Measurements from ENCODE around the gene LYSET.
"Not testable (repeated sequence)": the region's sequence is repeated elsewhere in the genome, so short reads cannot be mapped to it uniquely, and the experiment has no call there.

LYSET gene, protein sequence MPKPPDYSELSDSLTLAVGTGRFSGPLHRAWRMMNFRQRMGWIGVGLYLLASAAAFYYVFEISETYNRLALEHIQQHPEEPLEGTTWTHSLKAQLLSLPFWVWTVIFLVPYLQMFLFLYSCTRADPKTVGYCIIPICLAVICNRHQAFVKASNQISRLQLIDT

DNA sequence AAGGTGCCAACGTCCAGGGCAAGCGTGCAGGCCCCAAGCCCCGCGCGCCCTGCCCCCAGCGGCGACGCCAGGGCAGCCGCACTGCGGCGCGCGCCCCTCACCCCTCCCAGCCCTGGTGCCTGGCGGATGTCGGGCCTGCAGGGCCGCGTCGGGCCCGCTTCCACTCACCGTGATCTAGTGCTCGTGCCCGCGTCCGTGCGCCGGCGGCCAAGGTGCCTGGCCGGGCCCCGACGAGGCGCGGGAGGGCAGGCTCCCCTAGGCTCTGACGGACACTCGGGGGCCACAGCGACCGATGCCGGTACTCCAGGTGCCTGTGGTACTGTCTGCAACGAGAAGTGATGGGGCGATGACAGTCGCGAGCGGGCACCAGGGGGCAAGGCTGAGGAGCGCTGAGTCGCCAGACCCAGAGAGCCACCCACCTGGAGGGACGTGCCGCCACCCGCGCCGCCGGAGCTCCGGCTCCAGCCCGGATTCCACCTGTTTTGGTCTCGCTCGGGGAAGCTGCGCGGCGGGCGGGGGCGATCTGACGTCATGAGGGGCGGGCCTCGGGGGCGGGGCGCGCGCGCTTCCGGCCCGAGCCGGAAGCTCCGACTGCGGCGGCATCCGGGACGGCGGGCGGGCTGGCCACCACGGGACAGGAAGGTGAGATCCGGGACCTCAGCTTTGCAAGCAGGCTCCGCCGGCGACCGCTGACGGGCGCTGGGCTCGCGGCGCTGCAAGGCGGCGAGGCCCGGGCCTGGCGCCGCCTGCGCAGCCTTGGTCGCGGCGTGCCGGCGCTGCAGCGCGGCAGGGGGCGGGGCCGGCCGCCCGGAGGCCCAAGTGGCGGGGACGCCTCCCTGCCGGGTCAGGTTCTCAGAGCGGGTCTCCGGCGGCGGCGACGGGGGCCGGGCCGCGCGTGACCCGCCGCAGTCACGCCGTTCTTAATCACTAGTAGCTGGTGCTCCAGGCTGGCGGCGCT is at the start of gene LYSET, which contains the start of gene MOAP1:
Gene LYSET (plus strand): TSS at position 927 of the 958 bp plus-strand sequence. CDS start 89 bp downstream, outside the sequence.
Gene MOAP1 (minus strand): TSS at position 507 of the 958 bp plus-strand sequence. CDS start 655 bp downstream, outside the sequence.
- DNase-seq, result peak; percentile 93

DNA sequence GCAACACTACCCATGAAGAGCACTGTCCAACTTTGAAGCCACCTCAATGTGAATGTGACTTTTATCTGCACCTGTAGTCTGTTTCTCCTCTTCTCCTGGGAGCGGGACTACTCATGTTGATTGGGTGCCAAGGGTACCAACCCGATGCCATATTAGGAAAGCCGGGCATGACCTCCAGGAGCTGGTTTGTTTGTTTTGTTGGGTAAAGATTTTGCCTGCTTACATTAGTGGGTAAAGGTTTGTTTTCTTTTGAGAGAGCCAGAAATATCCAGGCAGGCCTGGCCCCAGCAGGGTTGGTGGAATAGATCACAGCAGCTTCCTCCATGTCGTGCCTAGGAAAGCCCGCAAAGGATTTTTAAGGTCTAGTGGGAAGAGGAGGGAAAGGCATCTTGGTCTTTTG is 49.7 kb upstream of the LYSET start:
- no peak for DNase-seq

DNA sequence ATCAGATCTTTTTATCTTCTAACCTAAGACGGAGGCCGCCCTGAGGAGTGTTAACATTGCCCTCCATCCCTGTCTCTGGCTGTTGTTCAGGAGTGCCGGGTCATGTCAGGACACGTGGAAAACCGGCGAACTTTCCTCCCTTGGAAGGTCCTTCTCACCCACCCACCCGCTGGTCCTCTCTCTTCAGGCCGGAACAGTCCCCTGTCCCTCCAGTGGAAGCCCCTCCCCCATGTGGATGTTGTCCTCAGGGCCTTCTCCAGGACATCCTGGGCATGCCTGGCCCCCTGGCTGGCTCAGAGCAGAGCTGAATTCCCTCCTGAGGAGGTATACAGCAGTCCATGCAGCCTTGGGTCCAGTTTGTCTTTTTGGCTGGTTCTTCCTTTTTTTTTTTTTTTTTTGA is 49.1 kb upstream of the LYSET start:
- DNase-seq, result no peak

DNA sequence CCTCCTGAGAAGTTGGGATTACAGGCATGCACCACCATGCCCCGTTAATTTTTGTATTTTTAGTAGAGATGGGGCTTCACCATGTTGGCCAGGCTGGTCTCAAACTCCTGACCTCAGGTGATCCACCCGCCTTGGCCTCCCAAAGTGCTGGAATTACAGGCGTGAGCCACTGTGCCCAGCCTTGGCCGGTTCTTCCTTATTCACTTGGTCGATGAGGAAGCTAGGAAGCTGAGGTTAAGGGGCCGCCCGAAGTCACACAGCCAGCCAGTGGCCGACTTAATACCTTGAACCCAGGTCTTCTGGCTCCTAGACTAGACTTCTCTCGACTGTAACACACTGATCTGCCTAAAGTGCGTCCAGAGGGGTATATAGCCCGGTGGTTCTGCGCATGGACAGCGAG is 48.6 kb upstream of the LYSET start:
- not testable (repeated sequence) for DNase-seq

DNA sequence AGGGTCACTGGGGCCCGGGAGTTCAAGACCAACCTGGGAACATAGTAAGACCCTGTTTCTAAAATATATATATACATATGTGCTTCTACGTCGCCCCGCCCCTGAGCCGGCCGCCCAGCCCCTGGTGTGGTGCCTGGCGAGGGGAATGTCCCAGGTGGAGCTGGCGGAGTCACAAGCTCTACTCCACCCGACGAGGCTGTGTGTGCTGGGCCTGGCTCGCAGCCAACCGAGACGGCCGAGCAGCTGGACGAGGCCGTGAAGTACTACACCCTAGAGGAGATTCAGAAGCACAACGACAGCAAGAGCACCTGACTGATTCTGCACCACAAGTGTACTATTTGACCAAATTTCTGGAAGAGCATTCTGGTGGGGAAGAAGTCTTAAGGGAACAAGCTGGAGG is 47.3 kb upstream of the LYSET start:
- peak; percentile 85 for DNase-seq

DNA sequence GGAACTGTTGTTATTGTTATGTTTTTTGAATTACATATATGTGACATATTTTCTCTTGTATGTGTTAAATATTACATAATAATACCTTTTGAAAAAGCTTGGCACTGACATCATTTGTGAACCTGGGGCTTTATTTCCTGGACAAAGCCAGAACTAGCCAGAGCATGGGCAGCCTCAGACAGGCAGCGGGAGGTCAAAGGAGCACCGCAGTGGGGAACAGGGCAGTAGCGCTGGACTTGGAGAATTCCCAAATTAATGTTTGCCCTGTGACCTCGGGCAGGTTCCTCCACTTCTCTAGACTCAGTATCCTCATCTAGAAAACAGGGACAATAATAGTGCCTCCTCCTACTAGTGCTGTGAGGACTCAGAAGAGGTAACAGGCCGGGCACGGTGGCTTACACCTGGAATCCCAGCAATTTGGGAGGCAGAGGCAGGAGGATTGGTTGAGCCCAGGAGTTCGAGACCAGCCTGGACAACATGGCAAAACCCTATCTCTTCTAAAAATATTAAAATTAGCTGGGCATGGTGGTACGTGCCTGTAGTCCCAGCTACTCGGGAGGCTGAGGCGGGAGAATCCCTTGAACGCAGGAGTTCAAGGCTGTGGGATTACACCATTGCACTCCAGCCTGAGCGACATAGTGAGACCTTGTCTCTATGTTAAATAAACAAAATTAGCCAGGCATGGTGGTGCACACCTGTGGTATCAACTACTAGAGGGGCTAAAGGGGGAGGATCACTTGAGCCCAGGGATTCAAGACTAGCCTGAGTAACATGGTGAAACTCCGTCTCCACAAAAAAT is 42.1 kb upstream of the LYSET start:
- no peak for DNase-seq

DNA sequence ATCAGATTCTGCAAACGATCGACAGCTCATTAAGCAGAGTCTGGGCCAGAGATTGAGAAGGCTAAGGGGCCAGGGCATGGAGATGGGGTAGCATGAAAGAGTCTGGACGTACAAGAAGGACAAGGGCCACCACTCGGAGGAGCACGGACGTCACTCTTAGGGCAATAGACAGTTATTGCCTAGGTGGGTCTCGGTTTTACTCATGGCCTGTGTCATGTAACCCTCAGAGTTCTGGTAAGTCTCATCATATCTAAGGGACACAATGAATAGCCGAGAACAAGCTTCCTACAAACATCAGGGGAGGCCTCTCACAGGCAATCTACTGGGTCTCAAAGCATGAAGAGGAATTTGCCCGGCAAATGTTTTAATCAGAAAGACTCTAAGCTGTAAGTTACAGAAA is 39.0 kb upstream of the LYSET start:
- DNase-seq, result no peak

DNA sequence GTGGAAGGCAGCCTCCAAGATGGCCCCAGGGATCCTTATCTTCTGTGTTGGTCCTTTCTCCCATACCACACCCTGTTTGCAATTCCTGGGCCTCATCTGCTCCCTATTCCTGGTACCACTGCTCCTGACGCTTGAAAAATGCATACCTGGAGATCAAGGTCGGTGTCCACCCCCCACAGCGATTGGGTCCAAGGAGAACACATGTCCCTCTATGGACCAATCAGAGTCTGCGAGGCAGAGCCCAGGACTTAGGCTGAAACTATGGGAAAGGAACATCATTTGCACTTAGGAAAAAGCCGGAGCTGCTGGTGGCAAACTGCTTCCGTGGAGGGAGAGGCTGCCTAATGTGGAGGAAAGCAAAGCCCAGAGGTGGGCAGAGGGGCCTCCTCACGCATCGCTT is 36.1 kb upstream of the LYSET start:
- no peak for DNase-seq

DNA sequence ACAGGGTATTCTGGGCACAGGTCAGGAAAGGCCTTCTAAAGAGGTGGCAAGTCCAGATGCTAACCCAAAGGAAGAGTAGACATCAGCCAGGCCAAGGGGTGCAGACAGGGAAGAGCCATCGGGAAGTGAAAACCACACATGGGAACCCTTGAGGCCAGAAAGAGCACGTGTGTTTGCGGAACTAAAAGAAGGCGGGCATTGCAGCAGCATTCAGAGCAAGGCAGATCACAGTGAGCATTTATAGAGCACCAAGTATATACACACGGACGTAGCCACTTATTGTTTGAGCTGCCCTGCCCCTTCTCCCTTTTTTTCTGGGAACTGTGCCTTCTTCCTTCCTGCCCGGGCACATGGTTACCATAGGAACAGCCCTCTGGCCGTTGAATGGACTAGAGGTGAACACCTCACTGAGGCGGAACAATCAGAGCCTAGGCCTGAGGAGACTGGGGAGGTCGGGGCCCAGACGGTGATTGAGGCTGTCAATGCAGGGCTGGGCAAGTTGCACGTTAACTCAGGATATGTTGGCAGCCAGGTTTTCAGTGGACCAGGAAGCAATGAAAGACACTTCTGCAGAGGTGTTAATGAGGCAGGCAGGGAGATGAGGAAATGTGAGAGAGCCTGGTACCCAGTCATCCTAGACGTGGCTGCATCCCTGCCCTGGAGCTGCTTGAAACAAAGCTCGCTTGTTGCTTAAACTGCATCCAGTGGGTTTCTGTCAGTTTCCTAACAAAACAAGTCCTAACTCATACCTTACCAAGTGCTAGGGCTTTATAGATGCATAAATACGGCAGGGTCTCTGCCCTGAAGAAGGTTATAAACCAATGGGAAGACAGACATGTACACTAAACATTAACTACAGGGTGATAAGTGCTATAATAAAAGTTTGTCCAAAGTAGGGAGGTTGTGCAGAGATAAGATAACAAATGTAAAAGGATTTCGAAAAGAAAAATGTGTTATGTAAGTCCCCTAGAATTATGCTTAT is 34.6 kb upstream of the LYSET start:
- DNase-seq, result no peak

DNA sequence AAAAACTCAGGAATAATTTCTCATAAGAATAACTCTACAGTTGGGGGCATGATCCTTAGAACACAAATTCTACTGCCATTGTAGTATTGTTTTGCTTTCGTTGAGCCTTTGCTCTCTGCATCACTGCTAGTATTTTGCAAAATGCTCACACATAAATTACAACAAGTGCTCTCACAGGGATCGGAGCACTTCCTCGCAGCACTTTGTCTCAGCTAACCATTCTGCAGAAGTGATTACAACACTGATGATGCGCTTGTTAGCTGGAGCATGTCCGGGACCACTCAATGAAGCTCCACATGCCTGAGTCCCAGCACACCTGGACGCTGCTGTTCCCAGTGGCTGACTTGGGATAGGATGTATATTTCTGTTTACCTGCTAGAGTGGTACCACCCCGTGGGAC is 32.0 kb upstream of the LYSET start:
- no peak for DNase-seq

DNA sequence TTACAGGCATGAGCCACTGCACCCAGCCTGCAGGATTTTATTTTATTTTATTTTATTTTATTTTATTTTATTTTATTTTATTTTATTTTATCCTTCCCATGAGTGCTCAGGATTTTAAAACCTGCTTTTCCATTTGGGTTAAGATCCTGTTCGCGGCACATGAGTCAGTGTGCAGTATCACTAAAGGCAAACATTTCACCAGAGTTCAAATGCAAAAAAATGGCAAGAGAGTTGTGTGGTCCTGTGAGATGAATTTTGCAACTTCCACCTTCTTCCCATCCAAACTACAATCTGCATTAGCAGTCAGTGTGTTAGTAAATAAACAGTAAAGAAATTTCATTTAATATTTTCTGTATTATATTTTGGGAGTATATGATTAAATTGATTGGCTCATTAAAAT is 29.4 kb upstream of the LYSET start:
- DNase-seq, result no peak

DNA sequence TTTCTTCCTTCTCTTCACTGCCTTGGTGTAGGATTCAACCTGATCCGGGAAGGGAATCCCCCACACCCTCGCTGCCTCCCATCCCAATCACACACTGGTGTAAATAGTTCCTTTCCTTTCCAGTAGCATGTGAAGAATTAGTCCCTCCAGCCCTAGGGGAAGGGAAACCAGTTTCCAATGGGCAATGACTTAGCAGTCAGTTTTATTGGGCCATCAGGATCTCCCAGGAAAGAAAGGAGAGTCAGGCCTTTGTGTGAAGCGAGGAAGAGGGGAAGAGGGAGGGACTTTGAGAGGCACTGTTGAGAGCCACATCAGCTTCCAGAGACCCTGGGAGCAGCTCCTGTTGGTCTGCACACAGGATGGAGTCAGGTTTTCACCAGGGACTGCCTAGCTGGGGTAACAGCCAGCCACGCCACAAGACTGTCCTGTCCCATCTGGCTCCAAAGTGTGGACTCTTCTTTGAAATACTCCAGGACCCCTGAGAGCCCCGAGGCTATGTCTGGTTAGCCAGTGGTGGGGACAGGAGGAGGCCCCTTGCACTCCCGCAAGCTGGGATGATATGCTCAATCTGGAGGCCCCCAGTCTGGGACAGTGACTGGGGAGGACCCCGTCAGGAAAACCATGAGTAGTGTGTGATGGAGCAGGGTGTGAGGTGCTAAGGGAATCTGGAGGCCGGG is 28.3 kb upstream of the LYSET start:
- DNase-seq, result no peak

DNA sequence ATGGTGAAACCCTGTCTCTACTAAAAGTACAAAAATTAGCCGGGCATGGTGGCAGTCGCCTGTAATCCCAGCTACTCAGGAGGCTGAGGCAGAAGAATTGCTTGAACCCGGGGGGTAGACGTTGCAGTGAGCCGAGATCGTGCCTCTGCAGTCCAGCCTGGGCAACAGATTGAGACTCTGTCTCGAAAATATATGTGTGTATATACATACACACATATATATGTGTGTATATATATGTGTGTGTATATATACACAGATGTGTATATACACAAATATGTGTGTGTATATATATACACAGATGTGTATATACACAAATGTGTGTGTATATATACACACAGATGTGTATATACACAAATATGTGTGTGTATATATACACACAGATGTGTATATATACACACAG is 26.8 kb upstream of the LYSET start:
- not testable (repeated sequence) for DNase-seq

DNA sequence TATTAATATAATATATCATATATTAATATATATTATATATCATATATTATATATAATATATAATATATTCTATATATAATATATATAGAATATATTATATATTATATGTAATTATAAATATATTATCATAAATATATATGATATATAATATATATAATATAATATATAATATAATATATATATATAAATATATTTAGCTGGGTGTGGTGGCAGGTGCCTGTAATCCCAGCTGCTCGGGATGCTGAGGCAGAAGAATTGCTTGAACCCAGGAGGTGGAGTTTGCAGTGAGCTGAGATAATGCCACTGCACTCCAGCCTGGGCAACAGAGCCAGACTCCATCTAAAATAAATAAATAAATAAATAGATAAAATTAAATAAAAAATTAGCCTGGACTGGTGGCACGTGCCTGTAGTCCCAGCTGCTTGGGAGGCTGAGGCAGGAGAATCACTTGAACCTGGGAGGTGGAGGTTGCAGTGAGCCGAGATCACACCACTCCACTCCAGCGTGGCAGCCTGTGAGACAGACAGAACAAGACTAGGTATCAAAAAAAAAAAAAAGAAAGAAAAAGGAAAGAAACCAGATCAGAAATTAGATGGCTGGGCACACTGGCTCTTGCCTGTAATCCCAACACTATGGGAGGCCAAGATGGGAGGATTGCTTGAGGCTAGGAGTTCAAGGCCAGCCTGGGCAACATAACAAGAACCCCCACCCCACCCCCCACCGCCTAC is 25.3 kb upstream of the LYSET start:
- DNase-seq, result not testable (repeated sequence)

DNA sequence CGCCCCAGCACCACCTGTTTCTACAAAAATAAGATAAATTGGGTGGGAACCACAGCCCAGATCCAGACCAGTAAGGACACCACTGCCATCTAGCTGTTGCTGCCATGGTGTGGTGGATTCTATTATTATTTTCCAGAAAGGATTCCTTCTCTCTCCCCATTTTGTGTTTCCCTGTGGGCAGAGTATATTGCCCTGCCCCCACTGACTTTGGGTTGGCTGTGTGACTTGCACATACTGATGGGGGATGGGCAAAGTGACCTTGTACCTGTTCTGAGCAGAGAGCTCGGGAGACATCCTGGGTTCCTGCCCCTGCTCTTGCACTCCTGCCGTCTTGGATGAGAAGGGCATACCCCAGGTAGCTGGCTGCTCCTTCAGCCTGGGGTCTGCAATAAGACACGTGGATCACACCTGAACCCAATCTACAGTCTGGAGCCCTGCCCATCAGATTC is 24.7 kb upstream of the LYSET start:
- peak; percentile 35 for DNase-seq

DNA sequence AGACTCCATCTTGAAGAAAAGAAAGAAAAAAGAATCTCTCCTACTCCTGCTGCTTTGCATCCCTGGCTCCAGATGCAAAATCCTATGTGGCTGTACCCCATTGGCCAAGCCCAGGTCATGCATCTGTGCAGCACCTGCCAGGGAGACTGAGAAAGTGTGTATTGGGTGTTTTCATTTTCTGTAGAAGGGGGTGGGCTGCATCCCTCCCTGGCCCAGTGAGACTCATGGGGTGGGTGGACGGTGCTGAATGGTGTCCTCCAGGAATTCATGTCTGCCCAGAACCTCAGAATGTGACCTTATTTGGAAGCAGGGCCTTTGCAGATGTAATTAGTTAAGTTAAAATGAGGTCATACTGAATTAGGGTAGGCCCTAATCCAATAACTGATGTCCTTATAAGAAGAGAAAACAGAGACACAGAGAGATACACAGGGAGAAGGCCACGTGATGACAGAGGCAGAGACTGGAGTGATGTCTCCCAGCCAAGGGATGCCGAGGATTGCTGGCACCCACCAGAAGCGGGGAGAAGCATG is 23.6 kb upstream of the LYSET start:
- DNase-seq, result no peak

DNA sequence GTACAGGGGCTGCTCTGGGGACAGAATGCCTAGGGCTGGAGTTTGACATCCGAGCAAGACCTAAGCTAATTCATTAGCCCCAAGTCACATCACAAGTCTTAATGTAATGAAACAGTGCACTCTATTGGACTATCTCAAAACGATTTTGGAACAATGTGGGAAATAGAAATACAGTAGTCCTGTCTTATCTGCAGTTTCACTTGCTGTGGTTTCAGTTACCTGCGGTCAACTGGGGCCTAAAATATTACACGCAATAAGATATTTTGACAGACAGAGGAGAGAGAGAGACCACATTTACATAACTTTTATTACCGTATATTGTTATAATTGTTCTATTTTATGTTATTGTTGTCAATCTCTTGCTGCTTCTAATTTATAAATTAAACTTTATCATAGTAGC is 21.6 kb upstream of the LYSET start:
- DNase-seq, result no peak

DNA sequence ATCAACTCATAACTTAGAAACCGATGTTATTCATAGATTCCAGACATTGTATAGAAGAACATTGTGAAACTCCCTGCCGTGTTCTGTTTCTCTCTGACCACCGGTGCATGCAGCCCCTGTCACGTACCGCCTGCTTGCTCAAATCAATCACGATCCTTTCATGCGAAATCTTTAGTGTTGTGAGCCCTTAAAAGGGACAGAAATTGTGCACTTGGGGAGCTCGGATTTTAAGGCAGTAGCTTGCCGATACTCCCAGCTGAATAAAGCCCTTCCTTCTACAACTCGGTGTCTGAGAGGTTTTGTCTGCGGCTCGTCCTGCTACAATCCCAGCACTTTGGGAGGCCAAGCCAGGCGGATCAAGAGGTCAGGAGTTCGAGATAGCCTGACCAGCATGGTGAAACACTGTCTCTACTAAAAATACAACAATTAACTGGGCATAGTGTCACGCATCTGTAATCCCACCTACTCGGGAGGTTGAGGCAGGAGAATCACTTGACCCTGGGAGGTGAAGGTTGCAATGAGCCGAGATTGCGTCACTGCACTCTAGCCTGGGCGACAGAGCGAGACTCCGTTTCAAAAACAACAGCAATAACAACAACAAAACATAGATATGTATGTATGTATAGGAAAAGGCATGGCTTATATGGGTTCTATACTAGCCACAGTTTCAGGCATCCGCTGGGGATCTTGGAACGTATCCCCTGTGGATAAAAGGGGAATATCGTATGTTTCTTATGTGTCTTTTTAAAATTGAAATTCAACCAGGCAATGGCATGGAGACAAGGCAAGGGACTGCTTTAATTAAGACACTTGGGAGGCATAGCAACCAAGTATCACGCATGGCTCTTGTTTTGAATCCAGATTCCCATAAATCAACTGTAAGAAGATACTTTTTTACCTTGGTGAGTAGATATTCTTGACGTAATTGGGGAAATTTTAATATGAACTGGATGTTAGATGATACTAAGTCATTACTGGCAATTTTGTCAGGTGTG is 19.5 kb upstream of the LYSET start:
- not testable (repeated sequence) for DNase-seq

DNA sequence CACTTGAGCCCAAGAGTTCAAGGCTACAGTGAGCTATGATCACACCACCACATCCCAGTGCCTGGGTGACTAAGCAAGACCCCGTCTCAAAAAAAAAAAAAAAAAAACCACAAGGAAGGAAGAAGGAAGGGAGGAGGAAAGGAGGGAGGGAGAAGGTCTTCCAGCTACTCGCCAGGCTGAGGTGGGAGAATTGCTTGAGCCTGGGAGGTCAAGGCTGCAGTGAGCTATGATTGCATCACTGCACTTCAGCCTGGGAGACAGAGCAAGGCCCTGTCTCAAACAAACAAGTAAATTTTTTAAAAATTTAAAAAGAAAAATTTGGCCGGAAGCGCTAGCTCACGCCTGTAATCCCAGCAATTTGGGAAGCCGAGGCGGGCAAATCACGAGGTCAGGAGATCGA is 16.5 kb upstream of the LYSET start:
- not testable (repeated sequence) for DNase-seq
